GM18505 (cell line): Measurements from ENCODE around the gene HLA-DMA.

Experiments
- ATAC-seq: cut with Tn5 transposase; IDR thresholded peaks from one replicate; pipeline ENCODE4 v1.9.1; 2021; ENCODE audit not compliant: unreplicated experiment
- POLR2A ChIP-seq: IDR thresholded peaks from 4 replicates; pipeline ENCODE4 v1.6.1; 2011; ENCODE audit warnings: borderline replicate concordance; ENCODE audit not compliant: insufficient read depth, insufficient read length; ENCODE audit errors: extremely low read depth

HLA-DMA gene

GRCh38 chr6:32903952-32904351 lies 48.9 kb downstream of the HLA-DMA start:
- TF ChIP-seq POLR2A, result no peak
- ATAC-seq, result no peak
